ENCODE data around the gene PRKAB1.

- no peak for TF ChIP-seq POLR2A (IDR thresholded peaks at IDR 0.05; ENCODE audit: low read depth)
- TF ChIP-seq, protein P1, sequence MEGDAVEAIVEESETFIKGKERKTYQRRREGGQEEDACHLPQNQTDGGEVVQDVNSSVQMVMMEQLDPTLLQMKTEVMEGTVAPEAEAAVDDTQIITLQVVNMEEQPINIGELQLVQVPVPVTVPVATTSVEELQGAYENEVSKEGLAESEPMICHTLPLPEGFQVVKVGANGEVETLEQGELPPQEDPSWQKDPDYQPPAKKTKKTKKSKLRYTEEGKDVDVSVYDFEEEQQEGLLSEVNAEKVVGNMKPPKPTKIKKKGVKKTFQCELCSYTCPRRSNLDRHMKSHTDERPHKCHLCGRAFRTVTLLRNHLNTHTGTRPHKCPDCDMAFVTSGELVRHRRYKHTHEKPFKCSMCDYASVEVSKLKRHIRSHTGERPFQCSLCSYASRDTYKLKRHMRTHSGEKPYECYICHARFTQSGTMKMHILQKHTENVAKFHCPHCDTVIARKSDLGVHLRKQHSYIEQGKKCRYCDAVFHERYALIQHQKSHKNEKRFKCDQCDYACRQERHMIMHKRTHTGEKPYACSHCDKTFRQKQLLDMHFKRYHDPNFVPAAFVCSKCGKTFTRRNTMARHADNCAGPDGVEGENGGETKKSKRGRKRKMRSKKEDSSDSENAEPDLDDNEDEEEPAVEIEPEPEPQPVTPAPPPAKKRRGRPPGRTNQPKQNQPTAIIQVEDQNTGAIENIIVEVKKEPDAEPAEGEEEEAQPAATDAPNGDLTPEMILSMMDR (IDR thresholded peaks at IDR 0.05) = no peak
- no peak for TF ChIP-seq EP300 (IDR thresholded peaks at IDR 0.05)
Observed at GRCh38 chr12:119681728-119682638, 14.1 kb downstream of the PRKAB1 start.
